HG02588 (cell line): ENCODE measurements around the gene MYNN.

Experiments used
- ATAC-seq: cut with Tn5 transposase; IDR thresholded peaks from one replicate; pipeline ENCODE4 v1.9.1; 2021; ENCODE audit warnings: mild to moderate bottlenecking, moderate library complexity; ENCODE audit not compliant: unreplicated experiment

MYNN gene

GRCh38 chr3:169774186-169774585, 990 bp downstream of the MYNN start:
- no peak for ATAC-seq

- no peak for ATAC-seq
Observed at GRCh38 chr3:169777822-169778221, 4.6 kb downstream of the MYNN start.

GRCh38 chr3:169780742-169781141, 7.5 kb downstream of the MYNN start:
- no peak for ATAC-seq

GRCh38 chr3:169781209-169781855, 8.1 kb downstream of the MYNN start:
- ATAC-seq, result no peak

- no peak for ATAC-seq
Observed at GRCh38 chr3:169787120-169787519, 13.9 kb downstream of the MYNN start.

- ATAC-seq, result no peak
Observed at GRCh38 chr3:169787791-169788190, 14.6 kb downstream of the MYNN start.

GRCh38 chr3:169790219-169790618, 17.0 kb downstream of the MYNN start:
- no peak for ATAC-seq

- ATAC-seq, result no peak
Observed at GRCh38 chr3:169790687-169791429, 17.7 kb downstream of the MYNN start.

GRCh38 chr3:169792359-169792758, 19.2 kb downstream of the MYNN start:
- ATAC-seq, result no peak

GRCh38 chr3:169804681-169805080, 31.5 kb downstream of the MYNN start:
- ATAC-seq, result no peak

GRCh38 chr3:169809230-169809795, 36.1 kb downstream of the MYNN start:
- no peak for ATAC-seq

- peak; percentile 3 for ATAC-seq
Observed at GRCh38 chr3:169811631-169812331, 38.6 kb downstream of the MYNN start.

- ATAC-seq, result peak; percentile 72
Observed at GRCh38 chr3:169812332-169813235, 39.4 kb downstream of the MYNN start, which contains the start of the genes LRRC34 and LRRIQ4. LRRC34 (minus strand) TSS chr3:169812904; CDS start chr3:169812548, 356 bp downstream. LRRIQ4 (plus strand) TSS chr3:169812870; CDS start chr3:169821922, 9,052 bp downstream.

GRCh38 chr3:169813278-169813677, 40.1 kb downstream of the MYNN start:
- no peak for ATAC-seq

GRCh38 chr3:169813757-169814517, 40.7 kb downstream of the MYNN start:
- peak; percentile 84 for ATAC-seq

- ATAC-seq, result no peak
Observed at GRCh38 chr3:169815590-169816150, 42.5 kb downstream of the MYNN start.

GRCh38 chr3:169818316-169818715, 45.1 kb downstream of the MYNN start:
- no peak for ATAC-seq

GRCh38 chr3:169822091-169822490, 48.9 kb downstream of the MYNN start:
- no peak for ATAC-seq

GRCh38 chr3:169822540-169822939, 49.3 kb downstream of the MYNN start:
- no peak for ATAC-seq
